ENCODE results near the gene SH3PXD2B. TPM values are rescaled to one million over a fixed set of nuclear protein-coding genes. Genes with fewer than 3 reads are reported as not detected.

The SH3PXD2B gene
- total RNA-seq, 1 donor from 2014 or later, result 52.3 TPM

GRCh38 chr5:172488221-172488620 is 33.9 kb upstream of the SH3PXD2B start:
- no peak for DNase-seq (ENCODE audit: extremely low spot score, unreplicated experiment)
- no peaks in the 10 kb centered on the region for H3K4me1 Mint-ChIP-seq (ENCODE audit: unreplicated experiment)
- no peak overlapping the region for H3K4me3 Mint-ChIP-seq
- no peak for TF ChIP-seq CTCF (conservative IDR thresholded peaks at IDR 0.05)
- H3K36me3 Mint-ChIP-seq, result no peaks in the 10 kb centered on the region
- H3K9me3 Mint-ChIP-seq, result no peaks in the 10 kb centered on the region
- H3K27me3 Mint-ChIP-seq, result peaks cover 3% of the 10 kb centered on the region
- no peak overlapping the region for H3K27ac Mint-ChIP-seq

DNA sequence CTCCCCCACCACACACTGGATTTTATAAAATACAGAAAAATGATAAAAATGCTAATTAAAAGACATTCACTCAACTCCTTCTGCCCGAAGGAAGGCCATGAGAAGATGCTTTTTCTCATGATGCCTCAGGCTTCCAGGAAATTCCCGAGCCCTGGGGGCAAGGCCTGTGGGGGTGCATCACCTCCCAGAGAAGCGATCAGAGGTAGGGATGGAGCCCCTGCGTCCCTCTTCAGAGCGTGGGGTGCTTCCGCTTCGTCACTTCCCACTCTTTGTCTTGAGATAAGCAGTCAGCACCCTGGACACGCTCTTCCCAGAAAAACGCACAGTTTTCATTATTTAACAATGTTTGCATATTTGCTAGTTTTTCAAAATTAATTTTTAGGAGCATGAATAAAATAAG is 33.3 kb upstream of the SH3PXD2B start:
- no peak for TF ChIP-seq CTCF (conservative IDR thresholded peaks at IDR 0.05)
- Mint-ChIP-seq H3K27ac (no peak overlapping the region), H3K4me1 (ENCODE audit: unreplicated experiment) (peaks cover 3% of the 10 kb centered on the region), H3K9me3 (no peaks in the 10 kb centered on the region), H3K27me3 (peaks cover 3% of the 10 kb centered on the region), H3K36me3 (no peaks in the 10 kb centered on the region), H3K4me3 (no peak overlapping the region)
- no peak for DNase-seq (ENCODE audit: extremely low spot score, unreplicated experiment)

- Mint-ChIP-seq H3K9me3 (no peaks in the 10 kb centered on the region), H3K4me1 (ENCODE audit: unreplicated experiment) (peaks cover 5% of the 10 kb centered on the region), H3K27ac (no peak overlapping the region), H3K36me3 (no peaks in the 10 kb centered on the region), H3K27me3 (peaks cover 3% of the 10 kb centered on the region), H3K4me3 (no peak overlapping the region)
- no peak for TF ChIP-seq CTCF (conservative IDR thresholded peaks at IDR 0.05)
- DNase-seq (ENCODE audit: extremely low spot score, unreplicated experiment), result no peak
These were observed 32.6 kb upstream of the SH3PXD2B start for GRCh38 chr5:172486912-172487311.

DNA sequence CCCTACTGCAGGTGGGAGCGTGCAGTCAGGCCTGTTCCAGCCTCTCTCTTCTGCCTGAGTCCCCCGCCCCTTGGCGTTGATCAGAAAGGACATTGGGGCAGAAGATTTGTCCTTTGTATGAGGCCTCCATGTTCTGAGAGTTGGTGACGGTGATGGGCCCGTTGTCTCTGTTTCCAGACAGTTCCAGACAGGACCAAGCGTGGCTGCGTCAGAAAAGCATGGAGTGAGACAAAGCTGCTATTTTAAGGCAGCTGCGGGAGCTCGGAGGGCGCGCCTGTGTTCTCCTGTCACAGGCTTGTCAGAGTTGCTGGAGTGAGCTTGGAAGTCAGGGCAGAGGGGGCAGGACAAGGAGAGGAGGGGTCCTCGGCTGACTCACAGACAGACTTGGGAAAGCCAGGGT is 32.1 kb upstream of the SH3PXD2B start:
- peaks cover under 1% of the 10 kb centered on the region for H3K27me3 Mint-ChIP-seq
- DNase-seq (ENCODE audit: extremely low spot score, unreplicated experiment), result no peak
- H3K4me1 Mint-ChIP-seq (ENCODE audit: unreplicated experiment), result peaks cover 5% of the 10 kb centered on the region
- no peaks in the 10 kb centered on the region for H3K9me3 Mint-ChIP-seq
- TF ChIP-seq CTCF (conservative IDR thresholded peaks at IDR 0.05), result no peak
- no peak overlapping the region for H3K4me3 Mint-ChIP-seq
- H3K36me3 Mint-ChIP-seq, result no peaks in the 10 kb centered on the region
- H3K27ac Mint-ChIP-seq, result no peak overlapping the region

DNA sequence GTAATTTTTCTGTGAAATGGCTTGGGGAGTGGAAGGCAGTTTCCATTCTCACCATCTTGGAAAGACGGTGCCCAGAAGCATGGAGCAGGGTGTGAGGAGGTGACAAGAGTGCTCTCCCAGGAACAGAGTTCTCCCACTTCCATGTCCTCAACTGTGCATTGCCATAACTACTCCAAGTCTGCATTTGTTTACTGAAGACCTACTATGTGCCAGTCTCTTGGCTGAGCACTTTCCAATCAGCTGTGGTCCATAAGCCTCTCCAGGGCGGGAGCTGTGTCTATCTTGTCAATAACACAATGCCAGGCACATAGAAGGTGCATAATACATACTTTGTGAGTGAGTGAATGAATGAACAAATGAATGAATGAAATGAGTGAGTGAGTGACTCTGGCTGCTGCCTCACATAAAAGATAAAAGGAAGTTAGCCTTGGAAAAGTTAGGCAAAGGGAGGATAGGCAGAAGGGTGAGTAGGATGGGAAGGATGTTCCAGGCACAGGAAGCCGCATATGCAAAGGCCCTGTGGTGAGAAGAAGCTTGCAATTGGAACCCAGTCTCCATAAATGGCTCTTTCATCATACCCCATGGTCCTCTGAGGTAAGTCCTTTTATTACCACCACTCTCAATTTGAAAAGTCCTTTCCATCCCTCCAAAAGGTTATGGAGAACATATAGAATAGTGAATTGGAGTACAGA is 31.3 kb upstream of the SH3PXD2B start:
- no peak for DNase-seq (ENCODE audit: extremely low spot score, unreplicated experiment)
- Mint-ChIP-seq H3K4me3 (no peak overlapping the region), H3K27me3 (no peaks in the 10 kb centered on the region), H3K27ac (no peak overlapping the region), H3K9me3 (no peaks in the 10 kb centered on the region), H3K4me1 (ENCODE audit: unreplicated experiment) (peaks cover 5% of the 10 kb centered on the region), H3K36me3 (no peaks in the 10 kb centered on the region)
- no peak for TF ChIP-seq CTCF (conservative IDR thresholded peaks at IDR 0.05)
